Hindlimb muscle (tissue), 1 donor: ENCODE results near the gene APEH. TPM values are rescaled to one million over a fixed set of nuclear protein-coding genes. Genes with fewer than 3 reads are reported as not detected.
"Not testable (repeated sequence)": the region's sequence is repeated elsewhere in the genome, so short reads cannot be mapped to it uniquely, and the experiment has no call there.

Experiments used
- DNase-seq: peaks from one replicate; pipeline ENCODE4 v3.0.0-alpha.2; 2013
- polyA plus RNA-seq: library from polyadenylated mRNA; unstranded; fragments of 120-200 nt; gene quantifications from one replicate; pipeline ENCODE4 v1.2.1, GENCODE V29; 2013; ENCODE audit not compliant: insufficient read length

The APEH gene
- polyA plus RNA-seq, 1 donor, result 66.4 TPM

GRCh38 chr3:49694409-49695070 is 20.4 kb downstream of the APEH start:
- DNase-seq, result not testable (repeated sequence)

GRCh38 chr3:49695350-49696015 is 21.3 kb downstream of the APEH start:
- DNase-seq, result not testable (repeated sequence)

GRCh38 chr3:49699281-49699979 is 25.3 kb downstream of the APEH start:
- DNase-seq, result no peak

- DNase-seq, result no peak
Observed at GRCh38 chr3:49700014-49700413, 25.9 kb downstream of the APEH start.

- no peak for DNase-seq
Observed at GRCh38 chr3:49700453-49701128, 26.4 kb downstream of the APEH start.

GRCh38 chr3:49701388-49702077 is 27.4 kb downstream of the APEH start:
- no peak for DNase-seq

GRCh38 chr3:49702672-49703071 is 28.5 kb downstream of the APEH start:
- DNase-seq, result no peak

GRCh38 chr3:49703443-49703927 is 29.3 kb downstream of the APEH start:
- DNase-seq, result no peak

- DNase-seq, result no peak
Observed at GRCh38 chr3:49703956-49704355, 29.8 kb downstream of the APEH start.

GRCh38 chr3:49704629-49705028 is 30.5 kb downstream of the APEH start:
- DNase-seq, result no peak

- DNase-seq, result no peak
Observed at GRCh38 chr3:49705390-49705960, 31.3 kb downstream of the APEH start.

GRCh38 chr3:49706456-49707112 is 32.4 kb downstream of the APEH start:
- DNase-seq, result no peak

- DNase-seq, result no peak
Observed at GRCh38 chr3:49707113-49707480, 32.9 kb downstream of the APEH start.

GRCh38 chr3:49709852-49710251 is 35.7 kb downstream of the APEH start:
- no peak for DNase-seq

- DNase-seq, result no peak
Observed at GRCh38 chr3:49711489-49711888, 37.3 kb downstream of the APEH start.

GRCh38 chr3:49712166-49712565 is 38.0 kb downstream of the APEH start:
- DNase-seq, result no peak

GRCh38 chr3:49712631-49713317 is 38.6 kb downstream of the APEH start:
- DNase-seq, result no peak

- no peak for DNase-seq
Observed at GRCh38 chr3:49713336-49714105, 39.4 kb downstream of the APEH start.

GRCh38 chr3:49714728-49715550 is 40.8 kb downstream of the APEH start:
- DNase-seq, result no peak
